Ovary (tissue), 3 donors: ENCODE data around the gene GUCY1A1.

Experiments used
- CTCF ChIP-seq, 3 donors: fragments of 450-650 bp in 2 of 3; fragments of 200-600 bp in 1 of 3; IDR thresholded peaks; one replicate each; pipeline versions ENCODE4 v1.5.1 to v1.8.0; 2016 to 2022; ENCODE audit warnings: antibody characterized with exemption in 3 of 3, mild to moderate bottlenecking in 1 of 3
- POLR2A ChIP-seq: fragments of 450-650 bp; IDR thresholded peaks from one replicate; pipeline ENCODE4 v1.6.1; 2017; ENCODE audit warnings: antibody characterized with exemption, mild to moderate bottlenecking, moderate library complexity
- donor health status: DM: no; HTN: no; CAD: no.

- TF ChIP-seq POLR2A (no peak), CTCF (IDR thresholded peaks at IDR 0.05) (no peak)
Measured at GRCh38 chr4:155773196-155773800, 106.7 kb downstream of the GUCY1A1 start.
